HG03378 (cell line): ENCODE data around the gene ZDHHC7.

ENCODE experiments used
- ATAC-seq: cut with Tn5 transposase; IDR thresholded peaks from one replicate; pipeline ENCODE4 v1.9.1; 2021; ENCODE audit warnings: mild to moderate bottlenecking, moderate library complexity; ENCODE audit not compliant: unreplicated experiment

Gene ZDHHC7

DNA sequence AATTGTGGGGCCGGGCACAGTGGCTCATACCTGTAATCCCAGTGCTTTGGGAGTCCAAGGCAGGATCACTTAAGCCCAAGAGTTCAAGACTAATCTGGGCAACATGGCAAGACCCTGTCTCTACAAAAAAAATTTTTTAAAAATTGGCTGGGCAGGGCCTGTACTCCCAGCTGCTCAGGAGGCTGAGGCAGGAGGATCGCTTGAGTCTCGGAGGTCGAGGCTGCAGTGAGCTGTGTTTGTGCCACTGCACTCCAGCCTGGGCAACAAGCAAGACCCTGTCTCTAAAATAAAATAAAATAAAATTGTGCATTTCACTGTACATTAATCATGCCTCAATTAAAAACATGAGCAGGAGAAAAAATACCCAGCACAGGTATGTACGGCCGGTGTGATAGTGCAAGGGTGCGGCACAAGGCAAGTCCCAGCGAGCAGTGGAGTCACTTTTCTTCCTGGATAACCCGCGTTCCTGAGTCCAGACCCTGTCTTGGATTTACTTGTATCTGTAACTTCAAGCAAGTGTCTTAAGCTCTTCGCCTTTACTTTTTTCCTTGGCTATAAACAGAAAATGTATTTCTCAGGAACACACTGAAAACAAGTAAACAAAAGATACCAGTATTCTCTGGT, 11.4 kb downstream of the ZDHHC7 start:
- ATAC-seq: no peak

DNA sequence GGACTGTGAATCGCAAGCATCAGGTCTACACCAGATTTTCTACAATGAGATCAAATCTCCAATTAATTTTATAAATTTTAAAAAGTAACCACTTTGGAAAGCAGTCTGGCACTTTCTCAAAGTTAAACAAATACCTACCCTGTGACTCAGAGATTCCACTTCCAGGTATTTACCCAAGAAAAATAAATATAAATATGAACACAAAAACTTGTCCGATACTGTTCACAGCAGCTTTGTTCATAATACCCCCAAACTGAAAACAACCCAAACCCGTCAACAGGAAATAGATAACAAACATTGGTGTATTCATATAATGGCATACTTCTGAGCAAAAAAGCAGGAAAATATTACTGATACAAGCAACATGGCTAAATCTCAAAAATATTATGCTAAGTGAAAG, 12.1 kb downstream of the ZDHHC7 start:
- no peak for ATAC-seq

DNA sequence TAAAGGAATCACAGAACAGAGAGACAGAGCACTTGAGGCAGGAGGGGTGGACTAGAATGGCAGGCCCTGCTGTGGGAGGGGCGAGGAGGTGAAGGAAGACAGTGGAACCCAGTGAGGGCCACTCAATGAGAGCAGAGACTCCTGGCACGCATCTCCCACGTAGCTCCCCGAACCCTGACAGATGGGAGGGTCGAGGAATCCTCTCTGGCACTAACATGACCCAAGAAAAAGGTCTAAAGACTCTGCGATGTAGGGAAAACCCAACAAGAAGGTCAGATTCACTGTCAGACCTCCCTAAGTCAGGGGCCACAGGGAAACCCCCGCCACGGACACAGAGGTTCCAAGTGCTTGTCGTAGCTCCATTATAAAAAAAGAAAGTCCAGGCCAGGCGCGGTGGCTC, 15.0 kb downstream of the ZDHHC7 start:
- ATAC-seq: no peak

DNA sequence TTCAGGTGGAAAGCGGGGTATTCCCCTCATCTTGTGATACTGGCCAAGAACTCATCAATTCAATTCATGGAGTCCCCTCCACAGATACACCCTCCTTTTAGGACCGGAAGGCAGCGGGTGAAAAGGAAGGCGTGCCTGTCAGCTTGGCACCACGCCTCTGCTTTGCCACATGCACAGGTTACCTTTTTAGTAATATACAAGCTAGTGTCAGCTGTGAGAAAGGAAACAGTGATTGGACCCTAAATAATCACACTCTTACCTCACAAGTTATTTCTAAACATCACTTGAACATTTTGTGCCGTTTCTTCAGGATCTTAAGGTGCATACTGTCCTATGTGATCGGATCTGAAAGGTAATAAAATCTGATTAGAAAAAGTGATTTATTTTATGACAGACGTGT, 15.7 kb downstream of the ZDHHC7 start:
- ATAC-seq: no peak

DNA sequence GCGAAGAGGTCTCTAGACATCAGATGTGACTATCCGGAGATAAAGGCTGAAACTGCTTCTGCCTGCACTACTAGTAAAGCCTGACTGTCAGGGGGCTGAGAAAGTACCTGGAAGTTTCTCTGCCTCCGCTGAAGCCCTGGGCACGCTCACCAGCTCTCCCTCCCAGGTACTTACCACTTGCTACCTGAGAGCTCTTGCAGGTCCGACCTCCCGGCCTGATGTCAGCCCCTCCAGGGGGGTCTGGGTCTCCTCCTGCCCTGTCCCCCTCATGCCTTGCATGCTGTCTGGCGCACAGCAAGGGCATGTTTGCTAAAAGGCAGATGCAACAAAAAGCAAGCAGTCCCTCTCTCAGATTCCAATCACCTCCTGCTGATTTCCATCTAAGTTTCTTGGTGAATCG, 17.4 kb downstream of the ZDHHC7 start:
- no peak for ATAC-seq

DNA sequence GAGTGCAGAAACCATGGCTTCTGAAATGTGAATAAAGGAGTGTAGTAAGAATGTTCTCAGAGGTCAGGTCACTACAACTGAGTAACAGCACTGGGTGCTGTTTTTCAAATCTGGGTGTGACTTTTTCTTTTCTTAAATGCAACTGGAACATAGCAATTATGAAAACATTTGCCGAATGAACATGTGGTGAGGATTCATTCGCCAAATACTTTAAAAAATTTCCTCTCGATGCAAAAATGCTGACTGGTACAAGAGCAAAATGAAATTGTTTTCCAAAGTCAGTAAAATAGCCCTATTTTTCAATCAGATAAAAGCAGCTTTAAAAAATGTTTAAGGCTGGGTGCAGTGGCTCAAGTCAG, 18.6 kb downstream of the ZDHHC7 start:
- ATAC-seq: no peak

DNA sequence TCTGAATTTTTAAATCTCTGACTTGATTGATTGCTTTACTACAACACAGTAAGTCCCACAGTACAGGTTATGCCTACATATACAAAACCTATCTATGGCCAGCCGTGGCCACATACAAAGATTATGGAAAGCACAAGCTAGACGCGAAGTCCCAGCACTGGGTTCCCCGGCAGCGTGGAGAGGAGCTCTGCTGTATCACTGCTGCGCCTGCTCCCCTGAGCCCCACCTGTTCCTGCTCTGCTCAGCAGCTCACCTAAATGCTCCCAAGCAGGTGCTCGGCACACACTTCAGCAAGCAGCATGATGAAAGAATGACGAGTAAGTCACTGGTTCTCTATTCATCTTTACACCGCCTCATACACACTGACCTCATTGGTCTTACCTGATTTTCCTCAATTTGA, 20.6 kb downstream of the ZDHHC7 start:
- ATAC-seq: no peak

DNA sequence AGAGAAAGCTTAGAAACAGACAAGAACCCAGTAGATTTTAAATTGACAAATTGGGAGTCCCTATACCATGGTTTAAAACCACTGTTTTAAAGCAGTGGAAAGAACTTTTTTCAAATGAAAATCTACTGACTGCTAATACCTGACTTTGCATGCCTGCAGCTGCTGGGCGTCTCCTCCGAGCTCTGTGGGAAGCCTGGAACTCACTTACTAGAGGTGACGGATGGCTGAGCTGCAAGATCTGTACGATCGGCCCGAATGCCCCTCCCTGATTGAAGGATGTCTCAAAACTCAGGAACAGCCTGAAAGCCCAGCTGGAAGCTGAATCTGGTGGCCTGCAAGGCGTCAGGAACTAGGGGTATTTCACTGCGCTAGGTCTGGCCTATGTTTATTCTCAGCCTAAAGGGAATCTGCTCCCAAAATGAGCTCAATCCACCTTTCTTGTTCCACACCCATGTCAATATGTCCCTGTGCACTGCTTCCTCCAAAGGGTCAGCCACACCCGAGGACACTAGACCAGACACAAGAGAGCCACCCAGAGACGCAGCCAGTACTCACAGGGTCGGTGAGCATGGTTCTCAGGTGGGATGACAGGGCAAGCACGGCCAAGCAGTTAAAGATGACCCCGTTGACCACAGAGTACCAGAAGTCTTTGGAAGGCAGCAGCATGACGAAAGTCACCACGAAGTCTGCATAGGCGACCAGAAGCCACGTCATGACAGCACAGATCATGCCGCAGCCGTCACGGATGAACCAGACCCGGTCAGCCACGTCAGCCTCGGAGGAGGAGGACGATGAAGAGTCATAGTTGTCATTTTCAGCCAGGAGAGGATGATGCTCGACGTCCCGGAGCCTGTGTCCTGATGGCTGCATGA, 21.4 kb downstream of the ZDHHC7 start:
- ATAC-seq: no peak

DNA sequence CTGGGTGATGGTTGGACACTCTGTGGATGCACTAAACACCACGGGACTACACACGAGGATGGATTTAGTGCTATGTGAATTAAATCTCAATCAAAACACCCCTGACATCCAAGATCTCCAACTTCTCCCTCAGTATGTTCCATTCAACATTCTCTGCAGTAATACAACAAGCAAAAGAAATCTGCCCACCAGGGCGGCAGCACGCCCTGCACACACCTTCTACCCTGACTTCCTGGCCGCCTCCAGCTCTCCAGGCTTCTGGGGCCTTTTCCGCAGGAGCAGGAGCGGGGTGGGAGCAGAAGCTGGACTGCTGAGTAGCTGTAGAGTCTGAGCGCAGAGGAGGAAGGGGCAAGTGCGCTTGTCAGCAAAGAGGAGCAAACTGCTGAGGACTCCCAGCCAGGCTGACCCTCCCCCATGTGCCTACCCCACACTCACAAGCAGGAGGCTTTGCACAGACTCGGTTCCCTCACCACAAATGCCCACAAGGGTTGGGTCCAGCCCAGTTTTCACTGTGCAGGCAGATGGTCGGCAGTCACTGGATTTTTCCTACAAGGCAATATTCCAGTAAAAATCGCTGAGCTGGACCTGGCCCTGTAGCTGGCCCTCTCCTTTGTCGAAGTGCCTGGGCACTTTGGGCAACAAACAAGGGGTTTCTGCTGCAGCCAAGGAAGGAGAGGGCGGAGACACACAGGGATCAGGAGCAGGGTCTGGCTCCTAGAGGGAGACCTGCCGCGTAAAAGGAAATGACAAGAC, 22.8 kb downstream of the ZDHHC7 start:
- no peak for ATAC-seq

DNA sequence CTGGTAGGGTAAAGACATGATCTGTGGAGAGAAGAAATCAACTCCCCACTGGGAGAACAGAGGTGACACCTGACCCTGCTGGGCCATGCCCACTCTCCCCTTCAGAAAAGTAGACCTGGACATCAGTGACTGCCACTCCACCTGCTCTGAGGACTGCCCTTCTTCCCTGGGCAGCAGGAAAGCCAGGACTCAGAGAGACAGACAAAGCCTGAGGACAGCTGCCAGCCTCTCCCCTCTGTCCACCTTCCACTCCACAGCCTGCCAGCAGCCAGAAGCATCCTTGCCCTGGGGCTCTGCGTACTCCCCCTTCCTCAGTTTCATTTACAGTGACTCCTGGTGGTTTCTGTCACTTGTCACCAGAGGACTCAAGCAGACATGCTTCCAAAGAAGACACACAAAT, 24.5 kb downstream of the ZDHHC7 start:
- no peak for ATAC-seq

DNA sequence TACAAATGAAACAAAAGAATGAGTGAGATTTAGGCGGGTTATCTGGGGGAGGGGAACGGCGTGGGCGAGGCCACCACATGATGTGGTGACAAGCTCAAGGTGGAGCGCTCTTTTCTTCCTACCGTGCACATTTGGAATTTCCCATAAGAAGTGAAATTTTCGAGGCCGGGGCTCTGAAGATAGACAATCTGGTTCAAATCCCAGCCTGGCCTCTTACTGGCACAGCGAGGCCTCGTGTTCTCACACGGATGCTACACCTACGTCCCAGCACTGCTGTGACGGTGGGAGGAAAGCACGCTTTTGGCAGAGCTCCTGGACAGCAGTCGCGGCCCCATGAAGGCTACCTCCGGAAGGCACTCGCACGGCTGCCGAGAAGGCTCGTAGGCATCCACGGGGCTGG, 25.2 kb downstream of the ZDHHC7 start:
- no peak for ATAC-seq

DNA sequence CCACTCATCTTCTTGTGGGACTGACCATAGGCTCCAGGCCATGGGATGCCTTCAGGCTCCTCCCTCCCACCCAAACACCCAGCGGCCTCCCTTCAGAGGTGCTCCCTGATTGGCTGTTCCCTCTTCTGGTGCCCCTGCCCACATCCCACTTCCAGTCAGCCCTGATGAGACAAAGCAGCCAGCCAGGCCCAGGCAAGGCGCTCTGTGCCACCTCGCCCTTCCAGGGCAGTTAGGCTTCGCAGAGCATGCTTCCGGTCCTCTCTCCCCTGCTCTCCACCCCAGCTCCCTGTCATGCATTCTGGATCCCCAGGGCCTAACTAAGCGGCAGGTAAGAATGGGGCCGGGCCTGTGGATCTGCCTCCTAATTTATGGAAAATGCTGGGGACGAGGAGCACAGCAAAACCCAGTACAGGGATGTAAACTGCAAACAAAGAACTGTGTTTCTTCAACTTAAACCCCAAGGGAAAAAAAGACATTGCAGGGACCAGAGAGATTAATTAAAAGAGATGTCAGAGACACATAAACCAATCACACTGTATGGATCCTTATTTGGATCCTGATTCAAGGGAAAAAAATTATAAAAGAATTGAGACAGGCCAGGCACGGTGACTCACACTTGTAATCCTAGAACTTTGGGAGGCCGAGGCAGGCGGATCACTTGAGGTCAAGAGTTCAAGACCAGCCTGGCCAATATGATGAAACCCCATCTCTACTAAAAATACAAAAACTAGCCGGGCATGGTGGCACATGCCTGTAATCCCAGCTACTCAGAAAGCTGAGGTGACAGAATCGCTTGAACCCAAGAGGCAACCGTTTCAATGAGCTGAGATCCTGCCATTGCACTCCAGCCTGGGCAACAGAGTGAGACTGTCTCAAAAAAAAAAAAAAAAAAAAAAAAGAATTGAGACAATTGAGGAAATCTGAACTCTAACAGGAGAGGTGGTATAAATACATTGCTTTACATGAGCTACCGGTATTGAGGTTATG, 26.0 kb downstream of the ZDHHC7 start:
- no peak for ATAC-seq

DNA sequence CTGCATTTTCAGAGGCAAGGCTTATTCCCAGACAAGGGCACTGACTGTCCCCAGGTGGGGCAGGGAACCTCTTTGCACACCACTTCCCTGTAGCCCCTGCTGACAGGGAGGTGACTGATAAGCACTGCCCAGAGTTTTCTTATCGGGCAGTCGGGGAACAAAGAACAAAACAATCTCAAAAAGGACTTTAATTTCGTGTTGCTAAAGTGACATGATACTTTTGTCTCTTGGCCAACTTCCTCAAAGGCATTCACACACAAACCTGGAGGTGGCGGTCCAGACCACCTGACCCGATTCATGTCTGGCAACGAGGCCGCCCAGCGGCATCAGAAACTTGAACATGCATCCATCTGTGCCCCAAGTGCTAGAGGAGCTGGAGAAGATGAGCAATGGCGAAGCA, 28.9 kb downstream of the ZDHHC7 start:
- no peak for ATAC-seq

DNA sequence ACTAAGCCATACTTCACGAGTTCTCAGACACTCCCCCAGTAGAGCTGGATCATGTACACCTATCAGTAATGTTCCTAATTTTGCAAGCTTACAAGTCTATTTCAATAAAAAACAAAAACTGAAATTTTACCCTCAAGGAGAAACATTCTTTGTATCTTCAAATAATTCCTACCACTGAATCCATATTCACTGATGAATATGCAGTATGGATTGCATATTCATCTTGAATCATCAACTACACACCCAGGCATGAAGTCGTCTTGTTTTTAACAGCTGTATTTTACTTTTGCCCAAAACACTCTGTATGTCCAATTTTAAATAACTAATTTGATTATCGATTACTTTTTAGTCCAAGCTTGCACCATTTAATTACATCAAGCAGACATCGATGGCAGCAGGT, 31.8 kb downstream of the ZDHHC7 start:
- no peak for ATAC-seq

DNA sequence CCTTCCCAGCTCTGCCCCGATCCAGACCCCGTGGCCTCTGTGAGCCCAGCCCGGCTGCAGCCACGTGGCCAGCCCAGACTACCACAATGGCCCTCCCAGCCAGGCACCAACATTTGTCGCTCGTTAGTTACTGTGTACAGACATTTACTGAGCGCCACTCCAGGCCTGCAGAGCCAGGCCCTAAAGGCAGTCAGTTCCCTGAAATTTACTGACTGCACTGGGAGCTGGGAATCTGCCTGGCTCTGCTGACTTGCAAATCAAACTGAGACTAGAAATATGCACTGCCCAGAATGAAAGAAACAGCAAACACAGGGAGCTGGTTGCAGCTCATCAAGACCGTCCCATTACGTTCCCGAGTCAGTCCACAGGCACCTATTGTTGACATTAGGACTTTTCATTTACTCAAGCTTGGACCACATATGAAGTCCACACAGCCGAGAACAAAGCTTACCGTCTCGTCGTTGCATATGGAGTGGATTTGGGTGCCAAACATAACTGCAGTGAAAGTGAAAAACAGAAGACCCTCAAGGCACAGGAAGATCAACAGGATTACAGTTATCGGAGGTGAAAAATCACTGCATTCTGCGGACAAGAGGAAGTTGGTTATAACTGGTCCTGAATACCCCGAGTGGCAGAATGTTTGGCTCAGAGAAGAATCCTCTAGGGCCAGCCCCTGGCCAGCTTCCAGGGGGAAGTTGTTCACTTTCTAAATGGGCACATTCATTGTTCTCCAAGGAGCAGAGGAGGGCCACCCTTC, 34.5 kb downstream of the ZDHHC7 start:
- no peak for ATAC-seq

DNA sequence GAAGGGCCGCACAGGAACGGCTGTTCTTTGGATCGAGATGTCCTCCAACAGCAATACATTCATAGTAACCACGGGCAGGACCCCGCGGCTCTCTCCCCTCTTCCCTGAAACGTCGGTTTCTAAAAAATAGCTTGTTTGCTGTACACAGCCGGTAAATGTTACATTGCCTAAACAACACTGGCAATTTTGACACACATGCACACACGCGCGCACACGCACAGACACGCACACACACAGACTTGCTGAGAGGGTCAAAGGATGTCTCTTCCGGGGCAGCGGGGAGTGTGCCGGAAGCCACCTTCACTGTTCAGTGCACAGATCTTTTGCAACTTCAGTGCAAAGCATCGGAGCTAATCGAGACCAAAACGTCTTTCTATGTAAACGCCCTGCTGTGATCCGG, 35.8 kb downstream of the ZDHHC7 start:
- no peak for ATAC-seq

DNA sequence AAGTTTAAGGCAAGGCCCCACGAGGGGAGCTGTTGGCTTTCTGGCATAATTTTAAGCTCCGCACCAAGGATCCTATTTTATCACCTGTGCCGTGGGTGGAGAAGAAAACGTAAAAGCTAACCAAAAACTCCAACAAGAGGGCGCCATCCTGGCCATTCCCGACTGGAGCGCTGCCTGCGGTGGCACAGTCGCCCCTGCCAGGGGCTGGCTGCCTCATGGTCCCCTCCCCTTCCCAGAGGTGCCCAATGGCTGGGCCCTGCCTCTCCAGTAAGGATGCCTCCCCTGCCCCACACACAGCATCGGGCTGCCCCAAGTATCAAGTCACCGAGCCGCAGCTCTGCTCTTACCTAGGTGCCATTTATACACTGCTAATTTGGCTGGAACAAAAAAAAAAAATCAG, 36.3 kb downstream of the ZDHHC7 start:
- ATAC-seq: no peak

DNA sequence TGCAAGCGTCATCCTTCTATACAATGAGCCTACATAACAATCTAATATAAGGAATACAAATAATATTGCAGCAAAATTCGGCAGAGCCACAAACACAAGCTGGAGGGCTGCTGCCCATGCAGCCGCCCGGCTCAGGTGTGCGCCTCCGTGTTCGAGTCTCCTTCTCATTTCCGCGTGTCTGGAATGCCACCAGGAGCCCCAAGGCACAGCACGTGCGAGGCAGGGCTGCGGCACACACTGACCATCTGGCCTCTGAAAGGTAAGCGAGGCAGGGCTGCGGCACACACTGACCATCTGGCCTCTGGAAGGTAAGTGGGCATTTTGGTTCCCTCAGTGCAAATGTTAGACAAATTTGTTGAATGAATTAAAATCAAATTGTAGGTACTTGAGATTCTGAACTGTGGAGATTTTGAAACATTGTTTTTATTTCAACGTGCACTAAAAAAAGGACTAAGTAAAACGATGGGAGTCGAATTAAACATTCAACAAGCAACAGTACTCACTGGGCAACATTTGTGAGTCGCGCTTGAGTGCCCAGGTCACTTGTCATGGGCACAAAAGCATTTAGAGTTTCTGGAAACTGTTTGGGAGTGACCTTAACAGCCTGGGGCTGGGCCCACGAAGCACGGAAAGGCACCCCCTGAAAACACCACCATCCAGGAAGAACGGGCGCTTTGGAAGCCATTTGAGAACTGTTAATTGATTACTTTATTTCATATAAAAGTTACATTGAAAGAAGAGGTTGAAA, 37.4 kb downstream of the ZDHHC7 start:
- no peak for ATAC-seq

DNA sequence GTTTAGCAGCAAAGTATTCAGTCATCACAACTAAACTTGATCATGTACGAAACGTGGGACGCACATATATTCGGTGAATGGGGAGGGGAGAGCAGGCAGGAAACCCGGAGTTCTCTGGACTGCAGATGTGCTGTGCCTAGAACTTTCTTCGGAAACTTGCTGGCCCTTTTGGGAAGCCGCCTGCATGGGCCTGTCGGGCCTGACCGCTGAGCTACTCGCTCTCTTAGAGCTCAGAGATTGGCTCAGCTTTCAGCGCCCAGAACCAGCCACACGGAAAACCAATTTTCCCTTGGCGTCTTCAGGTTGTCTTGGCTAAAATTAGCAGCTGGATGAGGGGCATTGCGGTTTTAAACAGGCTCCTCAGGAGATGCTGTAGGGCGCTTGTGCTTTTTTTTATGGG, 38.1 kb downstream of the ZDHHC7 start:
- no peak for ATAC-seq
